Nephron progenitor cell (in vitro differentiated cells): Measurements from ENCODE around the gene JMJD7.
A peak's percentile ranks its signal among the peaks of the same experiment; 100 is the strongest.

Source experiments
- DNase-seq: peaks from one replicate; pipeline ENCODE4 v3.0.0; 2021
- H3K27ac Mint-ChIP-seq: 2 replicates; pipeline ENCODE4 v1.8.0; 2021; ENCODE audit warnings: mild to moderate bottlenecking, moderate library complexity, mixed read lengths
- H3K27me3 Mint-ChIP-seq: 2 replicates; pipeline ENCODE4 v1.8.0; 2021; ENCODE audit warnings: mild to moderate bottlenecking, low read depth, mixed read lengths; ENCODE audit not compliant: poor library complexity
- H3K36me3 Mint-ChIP-seq: 2 replicates; pipeline ENCODE4 v1.8.0; 2021; ENCODE audit warnings: low read depth, mixed read lengths
- H3K4me1 Mint-ChIP-seq: 2 replicates; pipeline ENCODE4 v1.8.0; 2021; ENCODE audit warnings: mixed read lengths
- H3K4me3 Mint-ChIP-seq: 2 replicates; pipeline ENCODE4 v1.8.0; 2021; ENCODE audit warnings: mild to moderate bottlenecking, moderate library complexity, mixed read lengths
- H3K9me3 Mint-ChIP-seq: 2 replicates; pipeline ENCODE4 v1.8.0; 2021; ENCODE audit warnings: mild to moderate bottlenecking, moderate library complexity, mixed read lengths
- TF ChIP-seq, protein P1 (sequence below): fragments of 200-600 bp; sonication (generic); IDR thresholded peaks from 2 replicates; pipeline ENCODE4 v1.5.0; 2021; ENCODE audit warnings: antibody characterized with exemption

The JMJD7 gene

DNA sequence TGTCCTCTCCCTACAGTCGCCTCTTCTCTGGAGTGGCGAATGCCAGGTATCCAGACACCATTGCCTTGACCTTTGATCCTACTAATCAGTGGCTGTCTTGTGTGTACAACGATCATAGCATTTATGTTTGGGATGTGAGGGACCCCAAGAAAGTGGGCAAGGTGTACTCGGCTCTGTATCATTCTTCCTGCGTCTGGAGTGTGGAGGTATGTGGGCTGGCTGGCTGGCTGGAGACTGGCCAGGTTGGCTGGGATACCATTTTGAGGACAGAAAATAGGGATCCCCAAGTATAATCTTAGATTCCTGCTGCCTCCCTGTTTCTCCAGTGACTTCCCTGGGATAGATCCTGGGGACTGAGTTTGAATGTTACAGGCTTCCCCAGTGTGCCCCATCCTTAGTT, 13.4 kb upstream of the JMJD7 start:
- Mint-ChIP-seq H3K9me3 (no peaks in the 10 kb centered on the region), H3K36me3 (peaks cover 21% of the 10 kb centered on the region), H3K4me3 (no peak overlapping the region), H3K4me1 (peaks cover 8% of the 10 kb centered on the region), H3K27me3 (peaks cover 7% of the 10 kb centered on the region), H3K27ac (no peak overlapping the region)
- DNase-seq: no peak
- TF ChIP-seq, protein P1, sequence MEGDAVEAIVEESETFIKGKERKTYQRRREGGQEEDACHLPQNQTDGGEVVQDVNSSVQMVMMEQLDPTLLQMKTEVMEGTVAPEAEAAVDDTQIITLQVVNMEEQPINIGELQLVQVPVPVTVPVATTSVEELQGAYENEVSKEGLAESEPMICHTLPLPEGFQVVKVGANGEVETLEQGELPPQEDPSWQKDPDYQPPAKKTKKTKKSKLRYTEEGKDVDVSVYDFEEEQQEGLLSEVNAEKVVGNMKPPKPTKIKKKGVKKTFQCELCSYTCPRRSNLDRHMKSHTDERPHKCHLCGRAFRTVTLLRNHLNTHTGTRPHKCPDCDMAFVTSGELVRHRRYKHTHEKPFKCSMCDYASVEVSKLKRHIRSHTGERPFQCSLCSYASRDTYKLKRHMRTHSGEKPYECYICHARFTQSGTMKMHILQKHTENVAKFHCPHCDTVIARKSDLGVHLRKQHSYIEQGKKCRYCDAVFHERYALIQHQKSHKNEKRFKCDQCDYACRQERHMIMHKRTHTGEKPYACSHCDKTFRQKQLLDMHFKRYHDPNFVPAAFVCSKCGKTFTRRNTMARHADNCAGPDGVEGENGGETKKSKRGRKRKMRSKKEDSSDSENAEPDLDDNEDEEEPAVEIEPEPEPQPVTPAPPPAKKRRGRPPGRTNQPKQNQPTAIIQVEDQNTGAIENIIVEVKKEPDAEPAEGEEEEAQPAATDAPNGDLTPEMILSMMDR: no peak

DNA sequence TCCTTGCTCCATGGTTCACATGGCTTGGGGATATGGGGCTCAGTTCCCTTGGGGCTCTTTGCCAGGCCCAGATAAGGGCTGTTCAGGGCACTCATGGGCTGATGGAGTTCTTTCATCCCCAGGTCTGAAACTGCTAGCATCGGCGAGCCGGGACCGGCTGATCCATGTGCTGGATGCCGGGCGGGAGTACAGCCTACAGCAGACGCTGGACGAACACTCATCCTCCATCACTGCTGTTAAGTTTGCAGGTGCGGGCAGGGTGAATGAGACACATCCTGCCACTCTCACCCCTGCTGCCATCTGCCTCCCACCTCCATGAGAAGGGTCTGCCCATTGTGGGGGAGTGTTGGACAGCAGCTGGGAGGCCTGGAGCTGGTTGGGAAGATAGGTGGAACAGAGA, 11.1 kb upstream of the JMJD7 start:
- no peak for DNase-seq
- Mint-ChIP-seq H3K27me3 (peaks cover 7% of the 10 kb centered on the region), H3K27ac (no peak overlapping the region), H3K4me1 (peaks cover 1% of the 10 kb centered on the region), H3K9me3 (no peaks in the 10 kb centered on the region), H3K36me3 (peaks cover 21% of the 10 kb centered on the region), H3K4me3 (no peak overlapping the region)
- TF ChIP-seq, protein P1: no peak

DNA sequence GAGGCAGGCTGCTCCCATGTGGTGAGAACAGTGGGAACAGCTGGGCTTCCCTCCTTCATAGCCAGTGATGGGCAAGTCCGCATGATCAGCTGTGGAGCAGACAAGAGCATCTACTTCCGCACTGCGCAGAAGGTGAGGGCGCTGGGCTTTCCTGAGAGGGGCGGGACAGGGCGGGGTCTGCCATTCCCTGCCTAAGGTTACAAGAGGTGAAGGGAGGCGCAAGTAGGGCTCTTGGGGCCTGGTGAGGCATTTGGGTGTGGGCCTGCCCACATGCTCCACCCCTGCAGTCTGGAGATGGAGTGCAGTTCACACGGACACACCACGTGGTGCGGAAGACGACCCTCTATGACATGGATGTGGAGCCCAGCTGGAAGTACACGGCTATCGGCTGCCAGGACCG, 10.6 kb upstream of the JMJD7 start:
- Mint-ChIP-seq H3K27ac (no peak overlapping the region), H3K27me3 (peaks cover 7% of the 10 kb centered on the region), H3K36me3 (peaks cover 21% of the 10 kb centered on the region), H3K4me1 (no peaks in the 10 kb centered on the region), H3K4me3 (no peak overlapping the region), H3K9me3 (no peaks in the 10 kb centered on the region)
- TF ChIP-seq, protein P1: no peak
- no peak for DNase-seq

DNA sequence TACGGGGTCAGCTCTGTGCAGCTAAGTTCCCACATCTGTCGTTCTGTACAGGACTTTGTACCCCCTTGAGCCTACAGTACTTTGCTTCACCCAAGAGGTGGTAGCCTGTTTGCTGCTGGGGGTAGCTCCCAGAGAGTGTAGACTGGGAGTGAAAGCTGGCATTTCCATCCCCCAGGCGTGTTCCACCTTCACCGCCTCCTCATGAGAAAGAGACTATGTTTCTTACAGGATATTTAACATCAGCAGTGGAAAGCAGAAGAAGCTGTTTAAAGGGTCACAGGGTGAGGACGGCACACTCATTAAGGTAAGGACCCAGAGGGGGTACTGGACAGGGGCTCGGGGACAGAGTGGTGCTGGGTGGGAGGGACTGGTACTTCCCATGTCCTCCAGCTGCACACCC, 10.1 kb upstream of the JMJD7 start:
- Mint-ChIP-seq H3K36me3 (peaks cover 21% of the 10 kb centered on the region), H3K4me1 (no peaks in the 10 kb centered on the region), H3K4me3 (no peak overlapping the region), H3K9me3 (no peaks in the 10 kb centered on the region), H3K27me3 (peaks cover 7% of the 10 kb centered on the region), H3K27ac (no peak overlapping the region)
- TF ChIP-seq, protein P1: no peak
- no peak for DNase-seq

DNA sequence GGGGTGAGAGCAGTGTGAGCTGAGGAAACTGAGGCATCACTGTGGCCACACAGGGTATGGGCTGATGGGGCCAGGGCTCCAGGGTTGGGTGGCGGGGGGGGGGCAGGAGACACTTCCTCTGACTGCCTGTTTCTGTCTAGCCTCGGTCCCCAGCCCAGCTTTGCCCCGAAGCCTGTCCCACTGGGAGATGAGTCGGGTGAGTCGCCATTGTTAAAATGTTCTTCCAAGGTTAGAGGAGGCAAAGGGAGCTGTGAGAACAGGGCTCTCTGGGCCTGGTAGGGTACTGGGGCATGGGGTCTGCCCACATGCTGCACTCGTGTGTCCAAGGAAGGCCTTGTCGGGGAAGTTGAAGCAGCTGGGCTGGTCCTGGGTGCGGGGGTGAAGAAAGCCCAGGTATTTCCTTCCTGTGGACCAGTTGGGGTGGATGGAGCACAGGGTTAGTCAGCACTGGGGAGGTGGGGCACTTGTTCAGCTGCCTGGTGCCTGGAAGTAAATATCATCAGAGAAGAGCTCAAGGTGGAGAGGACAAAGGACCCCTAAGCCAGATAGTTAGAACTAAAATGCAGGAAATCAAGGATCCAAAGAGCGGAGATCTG, 8.3 kb upstream of the JMJD7 start:
- no peaks in the 10 kb centered on the region for H3K9me3 Mint-ChIP-seq
- TF ChIP-seq, protein P1: no peak
- H3K4me3 Mint-ChIP-seq: no peak overlapping the region
- H3K36me3 Mint-ChIP-seq: peaks cover 25% of the 10 kb centered on the region
- no peaks in the 10 kb centered on the region for H3K4me1 Mint-ChIP-seq
- peak overlapping the region; percentile 42 for H3K27ac Mint-ChIP-seq
- no peak for DNase-seq
- H3K27me3 Mint-ChIP-seq: peaks cover 7% of the 10 kb centered on the region

DNA sequence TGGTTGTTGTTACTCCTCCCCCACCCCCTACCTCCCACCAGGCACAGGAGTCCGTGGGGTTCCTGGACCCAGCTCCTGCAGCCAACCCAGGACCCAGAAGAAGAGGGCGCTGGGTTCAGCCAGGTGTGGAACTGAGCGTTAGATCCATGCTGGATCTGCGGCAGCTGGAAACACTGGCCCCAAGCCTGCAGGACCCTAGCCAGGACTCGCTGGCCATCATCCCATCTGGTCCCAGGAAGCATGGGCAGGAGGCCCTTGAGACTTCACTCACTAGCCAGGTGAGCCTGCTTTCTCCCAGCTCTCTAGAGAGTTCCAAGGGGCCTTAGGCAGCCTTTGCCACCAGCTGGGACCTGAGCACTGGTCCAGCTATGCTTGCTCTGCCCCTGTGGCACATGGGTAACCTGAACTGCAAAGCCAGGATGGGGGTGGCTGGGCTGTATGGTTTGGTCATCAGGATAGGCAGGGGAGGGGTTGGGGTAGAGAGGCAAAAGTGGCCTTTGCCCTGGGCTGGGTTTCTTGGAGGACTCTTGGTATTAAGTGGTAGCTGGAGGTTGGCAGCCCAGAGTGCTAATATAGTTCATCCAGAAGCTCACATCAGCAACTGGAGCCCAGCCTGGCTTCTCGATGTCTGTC, 7.0 kb upstream of the JMJD7 start:
- H3K9me3 Mint-ChIP-seq: no peaks in the 10 kb centered on the region
- no peak overlapping the region for H3K4me3 Mint-ChIP-seq
- H3K36me3 Mint-ChIP-seq: peaks cover 25% of the 10 kb centered on the region

More for the DNA sequence above, 7.0 kb upstream of the JMJD7 start:
- H3K4me1 Mint-ChIP-seq: no peaks in the 10 kb centered on the region
- TF ChIP-seq, protein P1: no peak
- no peak for DNase-seq
- H3K27me3 Mint-ChIP-seq: peaks cover 7% of the 10 kb centered on the region
- no peak overlapping the region for H3K27ac Mint-ChIP-seq
